B cell (primary cell): Measurements from ENCODE around the gene UQCRH. TPM values are rescaled to one million over a fixed set of nuclear protein-coding genes. Genes with fewer than 3 reads are reported as not detected.

Source experiments
- ATAC-seq: fragments of 200-7000 bp; cut with Tn5 transposase; one replicate; pipeline ENCODE4 v1.10.0; 2021; ENCODE audit warnings: low read depth, mild to moderate bottlenecking, moderate number of reproducible peaks, moderate library complexity
- CTCF ChIA-PET: fragments of 350-600 bp; sonication (Branson Sonifier 250); formaldehyde crosslinking; loops from one replicate; lab custom pipeline; 2021; ENCODE audit warnings: antibody characterized with exemption, inconsistent platforms; lab: Charles Lee
- POLR2A ChIA-PET: fragments of 350-600 bp; sonication (Branson Sonifier 250); formaldehyde crosslinking; loops from one replicate; lab custom pipeline; 2021; ENCODE audit warnings: antibody characterized with exemption; lab: Charles Lee
- DNase-seq: peaks from one replicate; pipeline ENCODE4 v3.0.0; 2013
- H2AFZ ChIP-seq: 2 replicates; pipeline ENCODE4 v1.6.1; 2012; ENCODE audit warnings: mild to moderate bottlenecking, low read depth, low read length; ENCODE audit not compliant: insufficient read depth, poor library complexity, severe bottlenecking
- H3K27ac ChIP-seq, 2 donors: 1 replicate in 1 of 2; 2 replicates in 1 of 2; pipeline ENCODE4 v1.5.1; 2012 to 2013; ENCODE audit warnings: low read length in 2 of 2, mild to moderate bottlenecking in 2 of 2, moderate library complexity in 1 of 2
- H3K27me3 ChIP-seq, 4 experiments: fragments of 200-600 bp in 1 of 4; sonication (generic) in 1 of 4; replicated peaks in 1 of 4; 1 replicate in 2 of 4; 2 replicates in 2 of 4; pipeline versions ENCODE4 v1.6.1 to v1.7.0; 2013 to 2016; ENCODE audit warnings: low read length in 3 of 4, mild to moderate bottlenecking in 2 of 4, mixed read lengths in 1 of 4, moderate library complexity in 1 of 4; ENCODE audit not compliant: insufficient read depth in 4 of 4, control insufficient read depth in 3 of 4; ENCODE audit errors: control extremely low read depth in 1 of 4
- H3K36me3 ChIP-seq, 2 experiments: replicated peaks in 1 of 2; 1 replicate in 1 of 2; 2 replicates in 1 of 2; pipeline versions ENCODE4 v1.6.1 to v1.7.1; 2013; ENCODE audit warnings: low read length in 1 of 2; ENCODE audit not compliant: insufficient read depth in 2 of 2, control insufficient read depth in 1 of 2; ENCODE audit errors: control extremely low read depth in 1 of 2, extremely low read depth in 1 of 2
- H3K4me1 ChIP-seq, 2 donors: fragments of 200-600 bp in 1 of 2; sonication (generic) in 1 of 2; 1 replicate in 1 of 2; 2 replicates in 1 of 2; pipeline versions ENCODE4 v1.5.1 to v1.6.1; 2013 to 2017; ENCODE audit warnings: low read length in 2 of 2; ENCODE audit not compliant: control insufficient read depth in 2 of 2, insufficient read depth in 2 of 2
- H3K4me2 ChIP-seq: replicated peaks from 2 replicates; pipeline ENCODE3; 2012; ENCODE audit warnings: mild to moderate bottlenecking, low read depth, low read length; ENCODE audit not compliant: poor library complexity, severe bottlenecking
- H3K4me3 ChIP-seq, 5 experiments: fragments of 200-600 bp in 1 of 5; sonication (generic) in 1 of 5; 1 replicate in 3 of 5; 2 replicates in 2 of 5; pipeline versions ENCODE4 v1.5.1 to v1.7.0; 2011 to 2016; ENCODE audit warnings: low read length in 4 of 5, mild to moderate bottlenecking in 4 of 5, low read depth in 2 of 5, control low read depth in 1 of 5, moderate library complexity in 1 of 5; ENCODE audit not compliant: insufficient read depth in 1 of 5; ENCODE audit errors: control extremely low read depth in 1 of 5, extremely low read depth in 1 of 5
- H3K79me2 ChIP-seq: fragments of 200-600 bp; sonication (generic); one replicate; pipeline ENCODE4 v1.6.0; 2016; ENCODE audit warnings: low read length; ENCODE audit not compliant: control insufficient read depth, insufficient read depth
- H3K9ac ChIP-seq: fragments of 200-600 bp; sonication (generic); 2 replicates; pipeline ENCODE4 v1.6.1; 2017; ENCODE audit warnings: mild to moderate bottlenecking, low read length, moderate library complexity
- H3K9me3 ChIP-seq, 3 donors: one replicate each; pipeline versions ENCODE4 v1.6.1 to v1.7.1; 2013; ENCODE audit warnings: low read length in 2 of 3; ENCODE audit not compliant: control insufficient read depth in 2 of 3, insufficient read depth in 1 of 3; ENCODE audit errors: control extremely low read depth in 1 of 3
- H4K20me1 ChIP-seq: 2 replicates; pipeline ENCODE4 v1.6.0; 2012; ENCODE audit warnings: mild to moderate bottlenecking, low read length; ENCODE audit not compliant: insufficient read depth, control insufficient read depth, poor library complexity, severe bottlenecking
- H3K27ac Mint-ChIP-seq: one replicate; pipeline ENCODE4 v1.8.0; 2021; ENCODE audit warnings: mixed read lengths
- H3K27me3 Mint-ChIP-seq: one replicate; pipeline ENCODE4 v1.8.0; 2021; ENCODE audit warnings: mixed read lengths
- H3K4me1 Mint-ChIP-seq: one replicate; pipeline ENCODE4 v1.8.0; 2021; ENCODE audit warnings: mixed read lengths
- H3K4me3 Mint-ChIP-seq: one replicate; pipeline ENCODE4 v1.8.0; 2021; ENCODE audit warnings: mixed read lengths
- H3K9me3 Mint-ChIP-seq: one replicate; pipeline ENCODE4 v1.8.0; 2022; ENCODE audit warnings: mixed read lengths; ENCODE audit not compliant: insufficient read depth
- EZH2 ChIP-seq: IDR thresholded peaks from 2 replicates; pipeline ENCODE4 v1.6.1; 2012; ENCODE audit warnings: borderline replicate concordance, low read depth, mild to moderate bottlenecking, moderate library complexity, low read length; ENCODE audit not compliant: insufficient read depth, poor library complexity, severe bottlenecking
- WGBS: methylation state at CpG from one replicate; pipeline ENCODE4 v1.1.5; 2013; ENCODE audit warnings: missing lambda C conversion rate; ENCODE audit not compliant: insufficient coverage; 5-methylcytosine and 5-hydroxymethylcytosine counted together
- intact Hi-C: fragments of 100-400 bp; cut with micrococcal nuclease; formaldehyde crosslinking; loops from one replicate; pipeline ENCODE4 v1.10.0; 2022
- polyA plus RNA-seq: library from polyadenylated mRNA; depleted of rRNA; stranded (reverse); fragments of >200 nt; gene quantifications from 2 replicates; pipeline ENCODE4 v1.2.3, GENCODE V29; 2012
- total RNA-seq, 2 donors: library from RNA; stranded (reverse); fragments of 120-200 nt in 1 of 2; gene quantifications; 1 replicate in 1 of 2; 2 replicates in 1 of 2; pipeline versions ENCODE4 v1.2.3 to v1.2.4, GENCODE V29; 2013 to 2022
- TF ChIP-seq, protein P1 (sequence below): fragments of 200-600 bp; IDR thresholded peaks from one replicate; pipeline ENCODE4 v1.8.0; 2022; ENCODE audit warnings: antibody characterized with exemption, mild to moderate bottlenecking

The UQCRH gene
- total and polyA plus RNA-seq, 2 donors (not counting 1 experiment from before 2014, with no cell fraction given) = 146 to 310 TPM

DNA sequence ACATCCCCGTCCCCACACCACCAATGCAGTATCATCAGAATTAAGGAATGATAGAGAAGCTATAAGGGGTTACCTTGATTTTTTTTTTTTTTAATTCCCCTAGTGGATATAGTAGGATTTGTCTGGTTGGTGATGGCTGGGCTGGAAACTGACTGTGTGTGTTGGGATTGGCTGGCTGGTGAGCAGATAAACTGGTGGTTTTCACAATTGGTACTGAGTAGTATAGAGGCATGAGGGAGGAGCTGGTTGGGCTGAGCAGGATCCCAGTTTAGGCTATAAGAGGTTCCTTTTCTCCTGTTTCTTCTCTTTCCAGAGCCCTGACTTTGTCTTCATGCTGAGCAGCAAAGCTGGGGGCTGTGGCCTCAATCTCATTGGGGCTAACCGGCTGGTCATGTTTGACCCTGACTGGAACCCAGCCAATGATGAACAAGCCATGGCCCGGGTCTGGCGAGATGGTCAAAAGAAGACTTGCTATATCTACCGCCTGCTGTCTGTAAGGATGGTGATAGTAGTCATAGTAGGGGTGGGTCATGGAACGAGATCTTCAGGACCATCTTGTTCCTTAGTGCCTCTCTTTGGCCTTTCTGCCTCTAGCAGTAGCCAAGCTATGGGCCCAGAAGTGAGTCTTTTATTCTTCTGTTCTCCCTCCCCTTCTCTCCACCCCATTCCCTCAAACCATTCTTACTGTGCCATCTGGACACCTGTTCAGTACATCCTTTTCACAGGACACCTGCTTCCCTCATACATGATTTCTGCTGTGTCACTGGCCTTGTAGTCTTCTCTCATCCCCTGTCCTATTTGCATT, 29.1 kb upstream of the UQCRH start:
- intact Hi-C loops = no loop called here
- Histone ChIP-seq H3K4me1 (no peaks in the 10 kb centered on the region), H3K36me3 (peaks cover 0 to 12% of the 10 kb centered on the region in 2 experiments), H2AFZ (no peak overlapping the region), H3K4me2 (no peak overlapping the region), H4K20me1 (no peaks in the 10 kb centered on the region), H3K79me2 (no peaks in the 10 kb centered on the region), H3K9ac (no peak overlapping the region), H3K4me3 (no peak overlapping the region), H3K27me3 (no peaks in the 10 kb centered on the region), H3K9me3 (no peaks in the 10 kb centered on the region), H3K27ac (no peak overlapping the region)
- Mint-ChIP-seq H3K9me3 (no peaks in the 10 kb centered on the region), H3K27me3 (no peaks in the 10 kb centered on the region), H3K4me1 (no peaks in the 10 kb centered on the region), H3K4me3 (no peak overlapping the region), H3K27ac (no peak overlapping the region)
- ATAC-seq (no peak), DNase-seq (no peak)
- ChIA-PET CTCF (interaction anchor here (0.6 to 0.7 kb wide), 3 partner anchors 23 to 1586 kb away, joined by 3 to 5 read pairs (median 3); no protein-coding TSS in a partner anchor), POLR2A (no interaction called here)
- no peak for TF ChIP-seq EZH2
- TF ChIP-seq, protein P1, sequence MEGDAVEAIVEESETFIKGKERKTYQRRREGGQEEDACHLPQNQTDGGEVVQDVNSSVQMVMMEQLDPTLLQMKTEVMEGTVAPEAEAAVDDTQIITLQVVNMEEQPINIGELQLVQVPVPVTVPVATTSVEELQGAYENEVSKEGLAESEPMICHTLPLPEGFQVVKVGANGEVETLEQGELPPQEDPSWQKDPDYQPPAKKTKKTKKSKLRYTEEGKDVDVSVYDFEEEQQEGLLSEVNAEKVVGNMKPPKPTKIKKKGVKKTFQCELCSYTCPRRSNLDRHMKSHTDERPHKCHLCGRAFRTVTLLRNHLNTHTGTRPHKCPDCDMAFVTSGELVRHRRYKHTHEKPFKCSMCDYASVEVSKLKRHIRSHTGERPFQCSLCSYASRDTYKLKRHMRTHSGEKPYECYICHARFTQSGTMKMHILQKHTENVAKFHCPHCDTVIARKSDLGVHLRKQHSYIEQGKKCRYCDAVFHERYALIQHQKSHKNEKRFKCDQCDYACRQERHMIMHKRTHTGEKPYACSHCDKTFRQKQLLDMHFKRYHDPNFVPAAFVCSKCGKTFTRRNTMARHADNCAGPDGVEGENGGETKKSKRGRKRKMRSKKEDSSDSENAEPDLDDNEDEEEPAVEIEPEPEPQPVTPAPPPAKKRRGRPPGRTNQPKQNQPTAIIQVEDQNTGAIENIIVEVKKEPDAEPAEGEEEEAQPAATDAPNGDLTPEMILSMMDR = no peak
- 96% methylated on average over 5 of the region's 6 CpGs for WGBS

DNA sequence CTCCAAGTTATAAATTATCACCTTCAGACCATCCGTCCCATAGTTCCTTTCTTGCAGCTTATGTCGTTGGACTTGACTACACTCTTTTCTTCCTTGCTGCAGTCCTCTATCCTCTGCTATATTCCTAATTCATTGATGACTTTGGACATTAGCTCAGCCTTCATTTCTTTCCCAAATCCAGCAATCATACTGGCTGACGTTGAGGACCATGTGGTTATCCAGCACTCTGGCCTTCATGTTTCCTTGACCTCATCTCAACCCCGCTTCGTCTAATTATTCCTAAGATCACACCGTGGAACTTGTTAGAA, 28.5 kb upstream of the UQCRH start:
- Histone ChIP-seq H2AFZ (no peak overlapping the region), H3K4me3 (no peak overlapping the region), H3K27me3 (no peaks in the 10 kb centered on the region), H3K9ac (no peak overlapping the region), H3K27ac (no peak overlapping the region), H4K20me1 (no peaks in the 10 kb centered on the region), H3K9me3 (no peaks in the 10 kb centered on the region), H3K79me2 (no peaks in the 10 kb centered on the region), H3K36me3 (peaks cover 0 to 16% of the 10 kb centered on the region in 2 experiments), H3K4me2 (no peak overlapping the region), H3K4me1 (no peaks in the 10 kb centered on the region)
- CTCF ChIA-PET = interaction anchor here (0.6 to 1.2 kb wide), 3 partner anchors 17 to 41 kb away, joined by 3 read pairs; no protein-coding TSS in a partner anchor
- DNase-seq (no peak), ATAC-seq (no peak)
- Mint-ChIP-seq H3K27ac (no peak overlapping the region), H3K9me3 (no peaks in the 10 kb centered on the region), H3K4me1 (no peaks in the 10 kb centered on the region), H3K27me3 (no peaks in the 10 kb centered on the region), H3K4me3 (no peak overlapping the region)
- no peak for TF ChIP-seq EZH2
- TF ChIP-seq, protein P1 = no peak
- WGBS = 88% methylated on average over 6 of the region's 6 CpGs
- intact Hi-C loops = no loop called here
- POLR2A ChIA-PET = no interaction called here
